Neuronal stem cell (in vitro differentiated cells): ENCODE measurements around the gene ZNF787.
A peak's percentile ranks its signal among the peaks of the same experiment; 100 is the strongest.

Experiments
- DNase-seq: peaks from one replicate; pipeline ENCODE4 v3.0.0-alpha.2; 2013; ENCODE audit warnings: low spot score
- H2AFZ ChIP-seq: one replicate; pipeline ENCODE4 v1.6.1; 2013; ENCODE audit warnings: mild to moderate bottlenecking, low read length, inconsistent platforms
- H2AK5ac ChIP-seq: 2 replicates; pipeline ENCODE4 v1.6.1; 2013; ENCODE audit warnings: low read depth, mild to moderate bottlenecking, inconsistent platforms, low read length, moderate library complexity, mixed read lengths
- H2BK120ac ChIP-seq: 2 replicates; pipeline ENCODE4 v1.6.1; 2013; ENCODE audit warnings: low read depth, mild to moderate bottlenecking, inconsistent platforms, low read length, moderate library complexity, mixed read lengths
- H2BK12ac ChIP-seq: one replicate; pipeline ENCODE4 v1.6.1; 2013; ENCODE audit warnings: low read length, inconsistent platforms
- H2BK15ac ChIP-seq: 2 replicates; pipeline ENCODE4 v1.6.1; 2013; ENCODE audit warnings: mild to moderate bottlenecking, low read length, inconsistent platforms, mixed read lengths
- H2BK5ac ChIP-seq: one replicate; pipeline ENCODE4 v1.6.1; 2013; ENCODE audit warnings: inconsistent platforms, mild to moderate bottlenecking, low read length, moderate library complexity
- H3K14ac ChIP-seq: one replicate; pipeline ENCODE4 v1.6.1; 2013; ENCODE audit warnings: low read length, inconsistent platforms
- H3K18ac ChIP-seq: 2 replicates; pipeline ENCODE4 v1.6.1; 2013; ENCODE audit warnings: low read length, inconsistent platforms
- H3K23ac ChIP-seq: 2 replicates; pipeline ENCODE4 v1.6.1; 2013; ENCODE audit warnings: low read depth, mild to moderate bottlenecking, mixed read lengths, low read length, inconsistent platforms; ENCODE audit not compliant: poor library complexity
- H3K27ac ChIP-seq: replicated peaks from 3 replicates; pipeline ENCODE4 v1.5.1; 2013; ENCODE audit warnings: low read length, inconsistent platforms
- H3K27me3 ChIP-seq, 3 experiments: 2 replicates each; pipeline ENCODE4 v1.6.1; 2013; ENCODE audit warnings: low read length in 3 of 3, mild to moderate bottlenecking in 2 of 3, inconsistent platforms in 1 of 3, low read depth in 1 of 3, mixed read lengths in 1 of 3, moderate library complexity in 1 of 3; ENCODE audit not compliant: control insufficient read depth in 3 of 3, insufficient read depth in 3 of 3
- H3K36me3 ChIP-seq, 2 donors: replicated peaks in 1 of 2; 2 replicates each; pipeline ENCODE4 v1.6.1; 2013; ENCODE audit warnings: low read length in 2 of 2; ENCODE audit not compliant: control insufficient read depth in 2 of 2, insufficient read depth in 2 of 2
- H3K4ac ChIP-seq: 2 replicates; pipeline ENCODE4 v1.6.1; 2013; ENCODE audit warnings: inconsistent platforms, mild to moderate bottlenecking, low read length, moderate library complexity
- H3K4me1 ChIP-seq, 2 donors: 1 replicate in 1 of 2; 2 replicates in 1 of 2; pipeline ENCODE4 v1.6.1; 2013; ENCODE audit warnings: low read length in 2 of 2, low read depth in 1 of 2; ENCODE audit not compliant: control insufficient read depth in 2 of 2, insufficient read depth in 1 of 2
- H3K4me2 ChIP-seq: one replicate; pipeline ENCODE4 v1.6.1; 2013; ENCODE audit warnings: mild to moderate bottlenecking, low read length, inconsistent platforms; ENCODE audit not compliant: insufficient read depth, poor library complexity, severe bottlenecking
- H3K4me3 ChIP-seq, 2 donors: 2 replicates each; pipeline ENCODE4 v1.5.1; 2013; ENCODE audit warnings: low read length in 2 of 2, mild to moderate bottlenecking in 2 of 2, inconsistent platforms in 1 of 2, moderate library complexity in 1 of 2
- H3K79me1 ChIP-seq: one replicate; pipeline ENCODE4 v1.6.1; 2013; ENCODE audit warnings: low read depth, mild to moderate bottlenecking, inconsistent platforms, low read length, moderate library complexity
- H3K9ac ChIP-seq: one replicate; pipeline ENCODE4 v1.6.1; 2013; ENCODE audit warnings: mild to moderate bottlenecking, low read depth, low read length, inconsistent platforms; ENCODE audit not compliant: poor library complexity
- H3K9me3 ChIP-seq, 2 donors: replicated peaks in 1 of 2; 2 replicates each; pipeline versions ENCODE3 to v1.6.1; 2013; ENCODE audit warnings: low read length in 2 of 2, mild to moderate bottlenecking in 2 of 2, inconsistent platforms in 1 of 2, low read depth in 1 of 2, mixed read lengths in 1 of 2, moderate library complexity in 1 of 2; ENCODE audit not compliant: control insufficient read depth in 2 of 2, insufficient read depth in 1 of 2
- H4K8ac ChIP-seq: one replicate; pipeline ENCODE4 v1.6.1; 2013; ENCODE audit warnings: low read depth, mild to moderate bottlenecking, inconsistent platforms, low read length, moderate library complexity
- H4K91ac ChIP-seq: one replicate; pipeline ENCODE4 v1.6.1; 2013; ENCODE audit warnings: low read length, low read depth, mild to moderate bottlenecking, inconsistent platforms; ENCODE audit not compliant: poor library complexity
- WGBS, 2 donors: extraction: QIAGEN DNeasy Blood & Tissue Kit; methylation state at CpG; one replicate each; pipeline ENCODE4 v1.1.7; 2013; ENCODE audit warnings: missing lambda C conversion rate in 2 of 2, mixed read lengths in 1 of 2; ENCODE audit not compliant: insufficient read length in 2 of 2, insufficient replicate concordance in 1 of 2; ENCODE audit errors: extremely low coverage in 2 of 2; 5-methylcytosine and 5-hydroxymethylcytosine counted together

ZNF787 gene

DNA sequence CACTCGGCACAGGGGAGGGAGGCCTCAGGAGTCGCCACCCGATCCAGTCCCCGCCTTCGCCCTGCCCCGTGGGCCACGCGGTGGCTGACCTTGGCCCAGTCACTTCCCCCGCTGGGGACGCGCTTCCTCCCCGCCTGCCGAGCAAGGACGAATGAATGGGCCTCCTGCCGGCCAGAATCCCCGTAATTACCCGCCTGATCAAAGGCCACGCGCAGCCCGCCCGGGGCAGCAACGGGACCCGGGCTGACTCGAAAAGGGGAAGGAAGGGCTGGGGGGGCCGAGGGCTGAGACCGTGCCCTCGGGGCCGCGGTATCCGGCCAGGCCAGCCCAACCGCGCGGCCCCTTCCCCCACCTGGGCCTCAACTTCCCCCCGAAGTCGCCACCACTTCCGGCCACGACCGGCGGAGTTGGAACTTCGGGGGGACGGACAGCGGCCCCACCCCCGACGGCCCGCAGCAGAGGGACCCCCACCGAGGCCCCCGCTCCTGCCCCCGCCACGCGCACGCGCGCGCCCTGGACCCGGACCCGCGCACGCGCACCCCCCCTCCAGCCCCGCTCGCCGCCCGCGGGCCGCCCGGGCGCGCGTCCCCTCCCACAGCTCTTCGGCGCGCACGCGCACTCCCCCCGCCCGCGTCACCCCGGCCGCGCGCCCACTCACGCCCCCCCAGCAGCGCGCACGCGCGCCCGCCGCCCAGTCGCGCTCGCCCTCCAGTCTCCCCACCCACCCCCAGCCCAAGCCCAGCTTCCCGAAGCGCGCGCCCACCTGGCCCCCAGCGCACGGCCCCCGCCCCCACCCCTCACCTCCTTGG is 520 bp downstream of the ZNF787 start:
- no CpG with 5 or more reads among the region's 99 CpGs for WGBS, 2 donors
- peaks cover 36% of the 10 kb centered on the region for H3K79me1 ChIP-seq
- H3K18ac ChIP-seq: peak overlapping the region; percentile 98
- peak overlapping the region; percentile 66 for H3K4me2 ChIP-seq
- no peak overlapping the region for H4K8ac ChIP-seq
- peak overlapping the region; percentile 98 for H3K9ac ChIP-seq
- H2BK12ac ChIP-seq: no peak overlapping the region
- H2BK5ac ChIP-seq: peak overlapping the region; percentile 46
- H3K27me3 ChIP-seq: no peaks in the 10 kb centered on the region
- no peak overlapping the region for H2BK15ac ChIP-seq
- peak overlapping the region; percentile 76 for H3K27ac ChIP-seq
- H3K4ac ChIP-seq: no peak overlapping the region
- H3K14ac ChIP-seq: peak overlapping the region; percentile 95
- no peak for DNase-seq
- H4K91ac ChIP-seq: no peak overlapping the region
- no peaks in the 10 kb centered on the region for H3K9me3 ChIP-seq
- H2BK120ac ChIP-seq: no peak overlapping the region
- H3K4me3 ChIP-seq: peak overlapping the region; percentile 58 to 91
- H3K4me1 ChIP-seq: peaks cover 6 to 11% of the 10 kb centered on the region in 2 donors
- peaks cover 12 to 35% of the 10 kb centered on the region in 2 donors for H3K36me3 ChIP-seq
- H2AFZ ChIP-seq: peak overlapping the region; percentile 60
- peak overlapping the region; percentile 95 for H2AK5ac ChIP-seq
- peak overlapping the region; percentile 80 for H3K23ac ChIP-seq

DNA sequence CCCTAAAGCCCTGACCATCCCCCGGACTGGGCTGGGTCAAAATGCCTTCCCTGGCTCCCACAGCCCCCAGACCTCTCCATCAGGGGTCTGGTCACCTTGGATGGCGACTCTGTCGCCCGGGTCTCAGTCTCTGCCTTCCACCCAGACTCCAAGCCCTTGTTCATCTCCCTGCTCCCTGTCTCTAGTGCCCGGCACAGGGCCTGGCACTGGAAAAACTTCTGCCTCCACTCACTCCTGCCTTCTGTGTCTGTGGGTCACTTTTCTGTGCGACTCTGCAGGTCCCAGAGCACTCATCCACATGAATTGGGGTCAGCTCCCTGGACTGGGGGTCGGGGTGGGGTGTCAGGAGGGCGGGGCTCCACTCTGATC is 1.1 kb downstream of the ZNF787 start:
- Histone ChIP-seq H2BK15ac (no peak overlapping the region), H3K27me3 (no peaks in the 10 kb centered on the region), H3K23ac (peak overlapping the region; percentile 77)

DNA sequence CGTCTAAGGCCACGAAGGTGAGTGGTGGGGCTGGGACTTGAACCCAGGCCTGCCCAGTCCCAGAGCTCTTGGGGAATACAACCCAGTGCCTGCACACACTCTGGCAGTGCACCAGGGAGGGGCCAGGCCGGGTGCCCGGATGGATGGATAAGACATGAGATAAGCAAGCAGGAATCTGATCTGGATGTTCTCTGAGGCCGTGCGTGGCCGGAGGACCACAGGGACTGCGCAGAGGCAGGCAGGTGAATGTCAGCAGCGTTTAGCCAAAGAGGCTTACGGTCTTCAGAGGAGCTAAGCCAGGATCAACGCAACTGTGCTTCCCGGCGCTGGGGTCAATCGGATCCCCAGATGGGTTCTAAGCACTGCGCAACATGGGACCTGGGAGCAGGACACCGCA is 1.5 kb downstream of the ZNF787 start:
- H2BK15ac ChIP-seq: no peak overlapping the region
- no peak overlapping the region for H2BK12ac ChIP-seq
- H3K79me1 ChIP-seq: peaks cover 43% of the 10 kb centered on the region
- no peak overlapping the region for H4K8ac ChIP-seq
- H3K4me2 ChIP-seq: peak overlapping the region; percentile 66
- H3K18ac ChIP-seq: no peak overlapping the region
- peak overlapping the region; percentile 77 for H3K23ac ChIP-seq
- H2BK120ac ChIP-seq: no peak overlapping the region
- no peak overlapping the region for H2BK5ac ChIP-seq
- H2AK5ac ChIP-seq: peak overlapping the region; percentile 15
- DNase-seq: no peak
- H4K91ac ChIP-seq: no peak overlapping the region
- H3K4me1 ChIP-seq: peaks cover 5 to 10% of the 10 kb centered on the region in 2 donors
- H3K27me3 ChIP-seq: no peaks in the 10 kb centered on the region
- no peak overlapping the region for H3K27ac ChIP-seq
- no CpG with 5 or more reads among the region's 16 CpGs for WGBS, 2 donors
- no peak overlapping the region for H3K9ac ChIP-seq
- H3K4me3 ChIP-seq: peak overlapping the region in 1 of 2 donors; percentile 58
- H3K36me3 ChIP-seq: peaks cover 13 to 36% of the 10 kb centered on the region in 2 donors
- H2AFZ ChIP-seq: no peak overlapping the region
- H3K4ac ChIP-seq: no peak overlapping the region
- no peak overlapping the region for H3K14ac ChIP-seq
- no peaks in the 10 kb centered on the region for H3K9me3 ChIP-seq

More for the DNA sequence above, 1.1 kb downstream of the ZNF787 start:
- H2BK12ac ChIP-seq: no peak overlapping the region
- peak overlapping the region; percentile 95 for H2AK5ac ChIP-seq
- H3K4me3 ChIP-seq: peak overlapping the region; percentile 58 to 91
- H3K4ac ChIP-seq: no peak overlapping the region
- H2BK5ac ChIP-seq: peak overlapping the region; percentile 46
- no peaks in the 10 kb centered on the region for H3K9me3 ChIP-seq
- peaks cover 39% of the 10 kb centered on the region for H3K79me1 ChIP-seq
- WGBS, 2 donors: no CpG with 5 or more reads among the region's 8 CpGs
- peaks cover 5 to 10% of the 10 kb centered on the region in 2 donors for H3K4me1 ChIP-seq
- peak overlapping the region; percentile 98 for H3K18ac ChIP-seq
- DNase-seq: no peak
- no peak overlapping the region for H4K8ac ChIP-seq
- H3K14ac ChIP-seq: peak overlapping the region; percentile 95
- peaks cover 13 to 36% of the 10 kb centered on the region in 2 donors for H3K36me3 ChIP-seq
- H2BK120ac ChIP-seq: no peak overlapping the region
- H4K91ac ChIP-seq: no peak overlapping the region
- peak overlapping the region; percentile 98 for H3K9ac ChIP-seq
- no peak overlapping the region for H3K27ac ChIP-seq
- H2AFZ ChIP-seq: no peak overlapping the region
- H3K4me2 ChIP-seq: peak overlapping the region; percentile 66
